22Rv1 (cell line): ENCODE results near the gene RNPEPL1.
"Not testable (repeated sequence)": the region's sequence is repeated elsewhere in the genome, so short reads cannot be mapped to it uniquely, and the experiment has no call there.

Source experiments
- H3K27ac ChIP-seq: fragments of 450-650 bp; 2 replicates; pipeline ENCODE4 v1.5.1; 2017
- CTCF ChIP-seq: fragments of 450-650 bp; IDR thresholded peaks from 2 replicates; pipeline ENCODE4 v1.5.1; 2017; ENCODE audit warnings: mild to moderate bottlenecking
- ZFX ChIP-seq: fragments of 450-650 bp; IDR thresholded peaks from 2 replicates; pipeline ENCODE4 v1.6.1; 2017; ENCODE audit warnings: antibody characterized with exemption, borderline replicate concordance

The RNPEPL1 gene

GRCh38 chr2:240567872-240568677 lies at the start of gene RNPEPL1:
TSS of gene RNPEPL1 (plus strand) at chr2:240568484. CDS start at chr2:240568587, 103 bp downstream.
- TF ChIP-seq ZFX (no peak), CTCF (peak; percentile 66)
- H3K27ac ChIP-seq, result peak within 1 kb of the TSS; percentile 94

GRCh38 chr2:240518981-240519380 lies 49.3 kb upstream of the RNPEPL1 start:
- no peak overlapping the region for H3K27ac ChIP-seq
- TF ChIP-seq ZFX, result no peak
- no peak for TF ChIP-seq CTCF

- no peak for TF ChIP-seq CTCF
- TF ChIP-seq ZFX, result no peak
These were observed 48.7 kb upstream of the RNPEPL1 start for GRCh38 chr2:240519396-240520129.

GRCh38 chr2:240520130-240520973 lies 47.9 kb upstream of the RNPEPL1 start:
- TF ChIP-seq ZFX, result no peak
- no peak for TF ChIP-seq CTCF
- no peak overlapping the region for H3K27ac ChIP-seq

More at GRCh38 chr2:240519396-240520129, 48.7 kb upstream of the RNPEPL1 start:
- H3K27ac ChIP-seq, result no peak overlapping the region

- no peak for TF ChIP-seq ZFX
- no peak for TF ChIP-seq CTCF
- no peak overlapping the region for H3K27ac ChIP-seq
These were observed 47.3 kb upstream of the RNPEPL1 start for GRCh38 chr2:240520974-240521350.

- H3K27ac ChIP-seq, result not testable (repeated sequence)
These were observed 46.4 kb upstream of the RNPEPL1 start for GRCh38 chr2:240521885-240522284.

GRCh38 chr2:240522406-240522805 lies 45.9 kb upstream of the RNPEPL1 start:
- TF ChIP-seq CTCF, result no peak
- TF ChIP-seq ZFX, result no peak
- no peak overlapping the region for H3K27ac ChIP-seq
